Inferior parietal cortex (tissue), 1 donor: Measurements from ENCODE around the gene PLEKHN1.
"Not testable (repeated sequence)": the region's sequence is repeated elsewhere in the genome, so short reads cannot be mapped to it uniquely, and the experiment has no call there.

Experiments used
- DNase-seq: peaks from one replicate; pipeline ENCODE4 v3.0.0-alpha.2; 2016; ENCODE audit errors: extremely low spot score

Gene PLEKHN1

GRCh38 chr1:942411-942821, 23.9 kb upstream of the PLEKHN1 start:
- DNase-seq = no peak

DNA sequence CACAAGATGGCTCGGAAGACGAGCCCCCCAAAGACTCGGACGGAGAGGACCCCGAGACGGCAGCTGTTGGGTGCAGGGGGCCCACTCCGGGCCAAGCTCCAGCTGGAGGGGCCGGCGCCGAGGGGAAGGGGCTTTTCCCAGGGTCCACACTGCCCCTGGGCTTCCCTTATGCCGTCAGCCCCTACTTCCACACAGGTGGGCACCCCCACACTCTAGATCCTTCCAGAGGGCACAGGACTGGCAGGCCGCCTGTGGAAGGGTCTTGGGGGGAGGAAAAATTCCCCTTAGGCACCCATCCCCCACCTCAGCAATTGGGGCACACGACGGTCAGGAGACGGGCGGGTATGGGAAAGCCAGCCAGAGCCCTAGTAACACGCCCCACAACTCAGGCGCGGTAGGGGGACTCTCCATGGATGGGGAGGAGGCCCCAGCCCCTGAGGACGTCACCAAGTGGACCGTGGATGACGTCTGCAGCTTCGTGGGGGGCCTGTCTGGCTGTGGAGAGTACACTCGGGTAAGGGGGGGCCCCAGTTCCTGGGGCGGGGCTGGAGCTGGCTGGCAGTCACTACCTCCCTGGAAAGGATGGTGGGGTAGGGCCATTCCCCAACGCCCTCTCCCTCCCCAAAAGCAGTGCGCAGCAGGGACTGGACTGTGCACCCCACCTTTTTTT, 23.3 kb upstream of the PLEKHN1 start:
- no peak for DNase-seq

- no peak for DNase-seq
These were observed 22.5 kb upstream of the PLEKHN1 start for GRCh38 chr1:943545-944340.

GRCh38 chr1:944341-945325, 21.6 kb upstream of the PLEKHN1 start:
- DNase-seq = no peak

GRCh38 chr1:945688-946556, 20.4 kb upstream of the PLEKHN1 start:
- no peak for DNase-seq

- not testable (repeated sequence) for DNase-seq
These were observed 19.5 kb upstream of the PLEKHN1 start for GRCh38 chr1:946811-947210.

- DNase-seq = no peak
These were observed 18.3 kb upstream of the PLEKHN1 start for GRCh38 chr1:947958-948357.

GRCh38 chr1:950268-950667, 16.0 kb upstream of the PLEKHN1 start:
- no peak for DNase-seq

DNA sequence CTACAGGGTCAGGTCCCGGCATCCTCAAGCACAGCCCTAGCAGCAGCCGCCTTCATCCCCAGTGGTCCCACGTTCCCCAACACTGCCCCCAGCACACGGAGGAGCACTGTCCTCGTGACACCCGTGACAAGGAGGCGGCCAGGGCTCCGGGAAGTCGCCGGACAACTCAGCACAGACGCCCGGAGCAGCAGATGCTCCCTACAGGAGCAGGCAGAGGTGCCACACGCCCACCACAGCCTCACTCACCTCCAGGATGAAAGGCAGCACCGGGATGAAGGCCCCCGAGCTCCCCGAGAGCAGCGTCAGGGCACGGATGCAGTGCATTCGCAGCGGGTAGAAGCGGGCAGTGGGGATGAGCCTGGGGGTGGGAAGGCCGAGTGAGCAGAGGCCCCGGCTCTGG, 15.4 kb upstream of the PLEKHN1 start:
- no peak for DNase-seq

- DNase-seq = no peak
These were observed 14.9 kb upstream of the PLEKHN1 start for GRCh38 chr1:951364-951763.

- no peak for DNase-seq
These were observed 14.1 kb upstream of the PLEKHN1 start for GRCh38 chr1:952201-952600.

DNA sequence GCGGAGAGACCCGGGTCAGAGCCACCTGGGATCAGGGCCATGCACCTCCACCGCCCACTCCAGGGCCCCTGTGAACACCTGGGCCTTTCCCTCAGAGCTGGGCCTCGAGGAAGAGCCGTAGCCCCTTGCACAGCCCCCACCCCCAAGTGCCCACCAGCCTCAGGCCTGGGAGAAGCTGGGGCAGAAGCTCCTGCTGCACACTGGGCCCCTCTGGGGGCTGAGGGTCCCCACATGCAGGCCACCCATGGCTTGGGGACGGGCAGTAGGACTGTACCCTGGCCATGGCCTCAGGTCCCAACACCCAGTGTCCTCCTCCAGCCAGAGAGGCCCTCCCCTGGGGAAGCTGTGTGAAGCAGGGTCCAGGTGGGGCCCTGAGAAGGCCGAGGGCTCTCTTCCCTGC, 13.7 kb upstream of the PLEKHN1 start:
- no peak for DNase-seq

GRCh38 chr1:953524-954320, 12.6 kb upstream of the PLEKHN1 start:
- DNase-seq = no peak

DNA sequence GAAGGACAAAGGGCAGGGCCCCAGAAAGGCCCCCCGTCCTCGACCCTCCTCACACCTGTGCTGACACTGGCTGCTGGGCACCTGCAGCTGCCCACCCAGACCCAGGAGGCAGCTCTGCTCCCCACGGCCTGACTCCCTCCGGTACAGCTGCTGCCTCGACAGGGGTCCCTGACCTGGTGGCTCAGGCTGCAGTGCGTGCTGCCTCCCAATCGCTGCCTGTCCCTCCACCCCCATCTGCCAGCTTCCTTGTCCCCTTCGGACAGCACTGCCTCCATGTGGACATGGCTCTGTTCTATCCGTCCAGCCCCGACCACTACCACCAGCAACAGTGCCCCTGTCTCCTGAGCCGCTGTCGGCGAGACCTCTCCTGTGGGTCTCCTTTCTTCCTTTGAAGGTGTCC, 11.4 kb upstream of the PLEKHN1 start:
- DNase-seq = no peak

GRCh38 chr1:955474-955873, 10.8 kb upstream of the PLEKHN1 start:
- no peak for DNase-seq

DNA sequence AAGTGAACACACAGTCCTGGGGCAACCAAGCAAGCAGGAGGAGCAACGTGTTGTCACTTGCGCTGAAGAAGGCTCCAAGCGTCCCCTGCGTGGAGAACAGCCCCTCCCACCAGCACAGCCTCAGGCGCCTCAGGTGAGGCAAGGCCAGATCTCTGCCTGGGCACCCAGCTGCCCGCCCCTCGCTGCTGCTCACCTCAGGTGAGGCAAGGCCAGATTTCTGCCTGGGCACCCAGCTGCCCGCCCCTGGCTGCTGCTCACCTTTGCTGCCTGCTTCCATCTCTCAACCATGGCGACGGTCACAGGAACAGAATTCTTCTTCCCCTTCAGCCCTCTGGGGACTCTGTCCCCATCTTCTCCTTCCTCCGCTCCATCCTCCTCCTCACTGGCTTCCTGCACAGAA, 9.6 kb upstream of the PLEKHN1 start:
- no peak for DNase-seq

DNA sequence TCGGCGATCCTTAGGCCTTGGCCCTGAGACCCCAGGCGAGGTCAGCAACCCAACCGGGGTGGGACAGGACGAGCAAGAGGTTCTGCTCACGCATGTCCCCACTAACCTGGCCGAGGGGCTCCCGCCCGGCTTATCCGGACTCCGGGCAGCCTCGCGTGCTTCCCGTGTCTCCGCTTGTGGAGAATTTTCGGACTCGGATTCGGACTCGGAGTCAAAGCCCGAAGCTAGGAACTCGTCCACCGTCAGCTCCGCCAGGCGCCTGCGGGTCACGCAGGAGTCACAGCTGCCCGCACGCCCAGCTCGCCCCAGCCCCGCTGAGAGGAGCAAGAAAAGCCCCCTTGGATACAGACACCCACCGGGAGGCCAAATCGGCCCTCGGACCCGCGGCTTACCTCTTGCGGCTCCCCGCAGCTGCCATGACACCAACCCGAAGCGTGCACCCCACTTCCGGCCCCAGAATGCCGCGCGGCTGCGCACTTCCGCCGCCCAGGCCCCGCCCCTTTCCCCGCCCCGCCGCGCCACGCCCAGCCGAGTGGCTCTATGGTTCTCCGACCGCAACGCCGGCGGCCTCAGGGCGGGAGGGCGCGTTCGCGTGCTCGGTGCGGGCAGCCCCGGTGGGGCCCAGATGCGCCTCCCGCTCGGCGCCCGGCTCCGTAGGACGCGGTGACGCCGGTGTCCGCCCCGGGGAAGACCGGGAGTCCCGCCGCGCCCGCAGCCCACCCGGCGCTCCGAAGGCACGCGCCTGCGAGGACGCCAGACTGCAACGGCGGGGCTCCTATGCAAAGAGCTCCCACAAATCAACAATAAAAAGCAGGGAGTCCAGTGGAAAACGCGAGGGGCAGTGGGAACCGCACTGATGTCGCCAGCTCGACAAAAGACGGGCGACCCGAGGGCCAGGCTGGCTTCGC, 7.2 kb upstream of the PLEKHN1 start, which contains the start of gene NOC2L:
Gene NOC2L, minus strand, starts transcription at position 434 of the 908 bp plus-strand sequence. Its CDS starts 16 bp downstream, at position 418.
- DNase-seq = peak; percentile 87

DNA sequence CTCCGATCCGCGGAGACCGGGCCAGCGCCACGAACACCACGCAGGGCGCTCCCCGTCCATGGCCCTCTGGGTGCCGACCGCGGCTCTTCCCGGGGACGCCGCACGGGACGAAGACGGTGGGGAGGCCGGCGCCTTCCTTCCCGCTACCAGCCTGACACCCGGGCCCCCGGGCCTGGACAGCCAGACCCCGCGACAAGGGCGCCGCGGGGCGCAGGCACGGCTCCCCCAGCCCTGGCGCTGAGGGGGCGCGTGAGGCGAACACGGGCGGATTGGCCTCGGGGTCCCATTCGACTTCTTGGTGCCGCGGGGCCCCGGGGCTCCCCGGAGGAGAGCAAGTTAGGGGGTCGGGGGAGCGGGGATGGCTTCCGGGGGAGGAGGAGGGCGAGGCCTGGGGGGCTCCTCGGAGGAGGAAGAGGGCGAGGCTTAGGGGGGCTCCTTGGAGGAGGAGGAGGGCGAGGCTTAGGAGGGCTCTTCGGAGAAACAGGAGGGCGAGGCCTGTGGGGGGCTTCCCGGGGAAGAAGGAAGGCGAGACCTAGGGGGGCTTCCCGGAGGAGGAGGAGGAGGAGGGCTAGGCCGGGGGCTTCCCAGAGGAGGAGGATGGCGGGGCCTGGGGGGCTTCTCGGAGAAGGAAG, 6.4 kb upstream of the PLEKHN1 start:
- no peak for DNase-seq
